GM12864 (cell line): ENCODE data around the gene POLR2C.
A peak's percentile ranks its signal among the peaks of the same experiment; 100 is the strongest.

Source experiments
- DNase-seq: peaks from one replicate; pipeline ENCODE4 v3.0.0-alpha.2; 2011; ENCODE audit warnings: low read depth
- H3K4me3 ChIP-seq: 2 replicates; pipeline ENCODE4 v1.5.1; 2011; ENCODE audit warnings: mild to moderate bottlenecking, low read depth, low read length, control low read depth
- TF ChIP-seq, protein P1 (sequence below): IDR thresholded peaks from 2 replicates; pipeline ENCODE4 v1.5.1; 2011; ENCODE audit warnings: low read depth, mild to moderate bottlenecking, moderate library complexity, low read length, control low read depth, inconsistent platforms; ENCODE audit errors: missing control alignments

Gene POLR2C

DNA sequence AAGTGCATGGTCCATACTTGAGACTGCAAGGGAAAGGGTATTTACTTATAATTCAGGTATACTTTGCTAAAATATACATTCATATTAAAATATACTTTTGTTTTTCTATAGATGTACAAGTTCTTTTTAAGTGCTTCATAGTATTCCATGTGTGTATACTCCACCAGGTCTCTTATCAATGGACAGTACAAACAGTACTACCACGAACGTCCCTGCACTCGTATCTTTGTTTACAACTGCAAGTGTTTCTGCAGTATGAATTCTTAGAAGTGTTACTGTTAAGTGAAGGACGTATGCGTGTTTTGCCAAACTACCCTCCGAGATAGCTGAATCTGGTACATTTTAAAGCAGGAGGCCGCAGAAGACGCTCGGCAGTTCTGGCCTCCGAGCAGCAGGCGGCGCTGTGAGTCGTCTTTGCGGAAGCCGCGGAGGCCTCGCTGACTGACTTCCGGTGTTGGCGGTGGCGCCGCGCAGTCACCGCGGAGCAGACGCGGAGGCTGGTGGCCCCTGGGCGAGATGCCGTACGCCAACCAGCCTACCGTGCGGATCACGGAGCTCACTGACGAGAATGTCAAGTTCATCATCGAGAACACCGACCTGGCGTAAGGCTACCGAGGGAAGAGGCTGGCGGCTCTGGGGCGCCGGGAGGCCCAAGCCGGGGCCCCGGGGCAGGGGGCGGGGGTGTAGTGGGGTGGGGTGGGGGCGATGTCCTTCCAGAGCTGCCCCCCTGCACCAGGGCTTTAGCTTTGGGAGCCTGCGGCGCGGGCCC lies at the start of gene POLR2C:
TSS of gene POLR2C (plus strand) at position 471 of the 769 bp plus-strand sequence. CDS start at position 517, 46 bp downstream.
- TF ChIP-seq, protein P1, sequence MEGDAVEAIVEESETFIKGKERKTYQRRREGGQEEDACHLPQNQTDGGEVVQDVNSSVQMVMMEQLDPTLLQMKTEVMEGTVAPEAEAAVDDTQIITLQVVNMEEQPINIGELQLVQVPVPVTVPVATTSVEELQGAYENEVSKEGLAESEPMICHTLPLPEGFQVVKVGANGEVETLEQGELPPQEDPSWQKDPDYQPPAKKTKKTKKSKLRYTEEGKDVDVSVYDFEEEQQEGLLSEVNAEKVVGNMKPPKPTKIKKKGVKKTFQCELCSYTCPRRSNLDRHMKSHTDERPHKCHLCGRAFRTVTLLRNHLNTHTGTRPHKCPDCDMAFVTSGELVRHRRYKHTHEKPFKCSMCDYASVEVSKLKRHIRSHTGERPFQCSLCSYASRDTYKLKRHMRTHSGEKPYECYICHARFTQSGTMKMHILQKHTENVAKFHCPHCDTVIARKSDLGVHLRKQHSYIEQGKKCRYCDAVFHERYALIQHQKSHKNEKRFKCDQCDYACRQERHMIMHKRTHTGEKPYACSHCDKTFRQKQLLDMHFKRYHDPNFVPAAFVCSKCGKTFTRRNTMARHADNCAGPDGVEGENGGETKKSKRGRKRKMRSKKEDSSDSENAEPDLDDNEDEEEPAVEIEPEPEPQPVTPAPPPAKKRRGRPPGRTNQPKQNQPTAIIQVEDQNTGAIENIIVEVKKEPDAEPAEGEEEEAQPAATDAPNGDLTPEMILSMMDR, result peak; percentile 97
- peak within 1 kb of the TSS; percentile 88 for H3K4me3 ChIP-seq
- peak; percentile 65 for DNase-seq

DNA sequence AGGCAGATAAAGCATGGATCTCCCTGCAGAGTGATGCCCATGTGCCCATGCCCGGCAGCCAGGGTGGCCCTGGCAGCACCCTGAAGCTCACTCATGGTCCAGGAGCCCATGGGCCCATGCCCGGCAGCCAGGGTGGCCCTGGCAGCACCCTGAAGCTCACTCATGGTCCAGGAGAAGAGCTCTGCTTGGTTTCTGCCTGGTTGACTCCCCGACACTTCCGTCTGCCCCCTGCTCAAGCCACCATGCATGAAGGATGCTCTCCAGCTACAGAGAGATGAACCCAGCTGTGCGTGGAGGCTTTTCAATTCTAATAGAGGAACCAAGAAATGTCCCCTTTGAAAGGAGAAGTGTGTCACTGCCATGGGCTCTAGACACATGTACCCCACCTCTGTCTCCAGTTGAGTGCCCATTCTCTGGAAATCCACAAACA lies 49.2 kb upstream of the POLR2C start:
- TF ChIP-seq, protein P1, result no peak
- no peak overlapping the region for H3K4me3 ChIP-seq
- DNase-seq, result peak; percentile 61

DNA sequence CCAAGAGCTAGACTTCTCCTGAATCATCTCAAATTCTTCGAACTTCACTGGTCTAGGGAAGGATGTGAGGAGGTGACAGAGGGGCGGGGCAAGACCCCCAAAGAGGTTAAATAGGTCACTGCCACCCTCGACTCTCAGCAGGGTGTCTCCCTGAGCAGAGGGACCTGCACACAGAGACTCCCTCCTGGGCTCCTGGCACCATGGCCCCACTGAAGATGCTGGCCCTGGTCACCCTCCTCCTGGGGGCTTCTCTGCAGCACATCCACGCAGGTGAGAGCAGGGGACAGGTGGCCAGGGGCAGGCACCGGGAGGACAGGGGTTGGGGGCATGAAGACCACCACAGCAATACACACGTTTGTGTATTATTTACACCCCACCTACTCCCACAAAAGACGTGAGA lies 48.7 kb upstream of the POLR2C start:
- DNase-seq, result no peak
- TF ChIP-seq, protein P1, result no peak
- H3K4me3 ChIP-seq, result no peak overlapping the region

DNA sequence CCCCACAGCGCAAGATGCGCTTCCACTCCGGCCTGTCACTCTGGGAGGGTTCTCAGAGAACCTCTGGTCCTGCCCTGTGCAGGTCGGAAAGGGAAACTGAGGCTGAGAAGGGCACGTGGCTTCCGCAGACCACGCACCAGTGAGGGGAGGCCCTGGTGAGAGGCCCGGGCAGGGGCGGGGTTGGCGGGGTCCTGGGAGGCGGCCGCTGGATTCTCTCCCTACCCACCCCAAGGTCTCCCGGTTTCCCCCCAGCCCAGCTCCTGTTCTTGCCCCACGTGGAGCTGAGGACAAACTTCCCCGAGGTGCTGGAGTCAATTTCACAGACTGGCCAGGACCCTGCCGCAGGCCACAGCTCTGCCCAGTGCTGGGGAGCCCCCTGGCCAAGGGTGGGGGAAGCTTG lies 46.4 kb upstream of the POLR2C start:
- TF ChIP-seq, protein P1, result no peak
- no peak overlapping the region for H3K4me3 ChIP-seq
- no peak for DNase-seq

DNA sequence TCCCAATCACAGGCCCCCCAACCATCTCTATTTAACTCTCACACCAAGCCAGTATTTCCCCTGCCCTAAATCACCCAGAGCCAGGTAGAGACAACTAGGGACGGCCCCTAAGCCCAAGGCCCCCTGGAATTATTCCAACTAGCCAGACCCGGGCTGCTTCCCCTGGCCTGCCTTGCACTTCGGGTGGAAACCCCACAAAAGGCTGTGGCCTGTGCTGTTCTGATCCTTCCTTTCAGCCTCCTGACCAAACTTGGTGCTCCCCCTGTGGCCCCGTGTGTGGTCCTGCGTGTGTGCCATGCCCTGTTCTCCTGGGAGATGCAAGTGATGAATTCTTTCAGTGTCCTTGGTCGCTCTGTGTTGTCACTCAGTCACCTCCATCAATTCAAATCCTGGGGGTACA lies 43.0 kb upstream of the POLR2C start:
- TF ChIP-seq, protein P1, result no peak
- no peak overlapping the region for H3K4me3 ChIP-seq
- no peak for DNase-seq

DNA sequence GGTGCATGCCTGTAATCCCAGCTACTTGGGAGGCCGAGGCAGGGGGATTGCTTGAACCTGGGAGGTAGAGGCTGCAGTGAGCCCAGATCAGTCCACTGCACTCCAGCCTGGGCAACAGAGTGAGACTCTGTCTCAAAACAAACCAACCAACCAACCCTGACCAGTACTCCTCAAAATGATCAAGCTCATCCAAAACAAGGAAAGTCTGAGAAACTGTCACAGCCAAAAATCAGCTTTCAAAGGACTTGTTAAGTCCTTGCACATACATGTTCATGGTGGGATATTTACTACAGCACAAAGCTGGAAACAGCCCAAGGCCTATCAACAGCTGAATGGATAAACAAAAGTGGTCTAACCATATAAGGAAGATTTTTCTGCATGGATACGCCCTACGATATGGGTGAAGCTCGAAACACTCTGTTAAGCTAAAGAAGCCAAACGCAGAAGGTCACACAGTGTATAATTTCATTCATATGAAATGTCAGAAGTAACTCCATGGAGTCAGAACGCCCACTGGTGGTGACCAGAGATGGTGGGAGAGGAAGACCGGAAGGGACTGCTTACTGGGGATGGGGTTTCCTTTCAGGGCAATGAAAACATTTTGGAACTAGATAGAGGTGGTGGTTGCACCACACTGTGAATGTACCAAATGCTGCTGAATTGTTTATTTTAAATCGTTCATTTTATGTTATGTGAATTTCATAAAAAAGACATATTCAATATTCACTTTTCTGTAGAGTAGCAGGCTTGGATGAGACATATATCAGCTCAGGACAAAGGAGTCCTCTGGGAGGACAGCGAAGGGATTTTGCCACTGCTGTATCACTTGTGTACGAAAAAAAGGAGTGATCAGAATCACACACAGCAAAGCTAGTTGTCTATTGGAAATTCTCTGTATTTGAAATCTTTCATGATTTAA lies 40.2 kb upstream of the POLR2C start:
- TF ChIP-seq, protein P1, result peak; percentile 53
- no peak for DNase-seq
- H3K4me3 ChIP-seq, result no peak overlapping the region
